ENCODE data around the gene CDC42EP4.

DNA sequence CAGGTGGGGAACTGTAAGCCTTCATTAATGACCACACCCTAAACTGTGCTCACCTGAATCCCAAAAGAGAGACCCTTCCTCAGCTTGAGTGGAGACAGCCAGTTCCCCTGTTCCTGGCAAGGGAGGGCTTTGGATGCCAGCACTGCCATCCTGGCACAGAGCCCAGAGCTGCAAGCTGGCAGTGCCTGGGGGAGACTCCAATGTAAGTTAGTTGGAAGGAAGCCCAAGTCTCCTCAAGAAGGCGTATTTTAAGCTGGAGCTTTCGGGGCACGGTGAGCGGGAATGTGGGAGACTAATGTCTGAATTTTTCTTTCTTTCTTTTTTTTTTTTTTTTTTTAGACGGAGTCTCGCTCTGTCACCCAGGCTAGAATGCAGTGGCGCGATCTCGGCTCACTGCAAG is 4.7 kb downstream of the CDC42EP4 start:
- TF ChIP-seq, protein P1, sequence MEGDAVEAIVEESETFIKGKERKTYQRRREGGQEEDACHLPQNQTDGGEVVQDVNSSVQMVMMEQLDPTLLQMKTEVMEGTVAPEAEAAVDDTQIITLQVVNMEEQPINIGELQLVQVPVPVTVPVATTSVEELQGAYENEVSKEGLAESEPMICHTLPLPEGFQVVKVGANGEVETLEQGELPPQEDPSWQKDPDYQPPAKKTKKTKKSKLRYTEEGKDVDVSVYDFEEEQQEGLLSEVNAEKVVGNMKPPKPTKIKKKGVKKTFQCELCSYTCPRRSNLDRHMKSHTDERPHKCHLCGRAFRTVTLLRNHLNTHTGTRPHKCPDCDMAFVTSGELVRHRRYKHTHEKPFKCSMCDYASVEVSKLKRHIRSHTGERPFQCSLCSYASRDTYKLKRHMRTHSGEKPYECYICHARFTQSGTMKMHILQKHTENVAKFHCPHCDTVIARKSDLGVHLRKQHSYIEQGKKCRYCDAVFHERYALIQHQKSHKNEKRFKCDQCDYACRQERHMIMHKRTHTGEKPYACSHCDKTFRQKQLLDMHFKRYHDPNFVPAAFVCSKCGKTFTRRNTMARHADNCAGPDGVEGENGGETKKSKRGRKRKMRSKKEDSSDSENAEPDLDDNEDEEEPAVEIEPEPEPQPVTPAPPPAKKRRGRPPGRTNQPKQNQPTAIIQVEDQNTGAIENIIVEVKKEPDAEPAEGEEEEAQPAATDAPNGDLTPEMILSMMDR (conservative IDR thresholded peaks at IDR 0.05; ENCODE audit: low read depth in 2 of 2), result no peak
- TF ChIP-seq POLR2AphosphoS5 (IDR thresholded peaks at IDR 0.05; ENCODE audit: low read depth) (no peak), NANOG (IDR thresholded peaks at IDR 0.05; ENCODE audit: borderline replicate concordance) (no peak), CREB1 (CRISPR knock-in tag; IDR thresholded peaks at IDR 0.05; ENCODE audit: low read depth) (no peak)
- TF ChIP-seq, protein P2, sequence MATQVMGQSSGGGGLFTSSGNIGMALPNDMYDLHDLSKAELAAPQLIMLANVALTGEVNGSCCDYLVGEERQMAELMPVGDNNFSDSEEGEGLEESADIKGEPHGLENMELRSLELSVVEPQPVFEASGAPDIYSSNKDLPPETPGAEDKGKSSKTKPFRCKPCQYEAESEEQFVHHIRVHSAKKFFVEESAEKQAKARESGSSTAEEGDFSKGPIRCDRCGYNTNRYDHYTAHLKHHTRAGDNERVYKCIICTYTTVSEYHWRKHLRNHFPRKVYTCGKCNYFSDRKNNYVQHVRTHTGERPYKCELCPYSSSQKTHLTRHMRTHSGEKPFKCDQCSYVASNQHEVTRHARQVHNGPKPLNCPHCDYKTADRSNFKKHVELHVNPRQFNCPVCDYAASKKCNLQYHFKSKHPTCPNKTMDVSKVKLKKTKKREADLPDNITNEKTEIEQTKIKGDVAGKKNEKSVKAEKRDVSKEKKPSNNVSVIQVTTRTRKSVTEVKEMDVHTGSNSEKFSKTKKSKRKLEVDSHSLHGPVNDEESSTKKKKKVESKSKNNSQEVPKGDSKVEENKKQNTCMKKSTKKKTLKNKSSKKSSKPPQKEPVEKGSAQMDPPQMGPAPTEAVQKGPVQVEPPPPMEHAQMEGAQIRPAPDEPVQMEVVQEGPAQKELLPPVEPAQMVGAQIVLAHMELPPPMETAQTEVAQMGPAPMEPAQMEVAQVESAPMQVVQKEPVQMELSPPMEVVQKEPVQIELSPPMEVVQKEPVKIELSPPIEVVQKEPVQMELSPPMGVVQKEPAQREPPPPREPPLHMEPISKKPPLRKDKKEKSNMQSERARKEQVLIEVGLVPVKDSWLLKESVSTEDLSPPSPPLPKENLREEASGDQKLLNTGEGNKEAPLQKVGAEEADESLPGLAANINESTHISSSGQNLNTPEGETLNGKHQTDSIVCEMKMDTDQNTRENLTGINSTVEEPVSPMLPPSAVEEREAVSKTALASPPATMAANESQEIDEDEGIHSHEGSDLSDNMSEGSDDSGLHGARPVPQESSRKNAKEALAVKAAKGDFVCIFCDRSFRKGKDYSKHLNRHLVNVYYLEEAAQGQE (IDR thresholded peaks at IDR 0.05; ENCODE audit: unreplicated experiment), result no peak
